GM18868 (cell line): ENCODE measurements around the gene TIA1.
A peak's percentile ranks its signal among the peaks of the same experiment; 100 is the strongest.
"Not testable (repeated sequence)": the region's sequence is repeated elsewhere in the genome, so short reads cannot be mapped to it uniquely, and the experiment has no call there.

Source experiments
- ATAC-seq: cut with Tn5 transposase; IDR thresholded peaks from one replicate; pipeline ENCODE4 v1.9.1; 2021; ENCODE audit warnings: mild to moderate bottlenecking, moderate library complexity; ENCODE audit not compliant: unreplicated experiment

Gene TIA1, protein sequence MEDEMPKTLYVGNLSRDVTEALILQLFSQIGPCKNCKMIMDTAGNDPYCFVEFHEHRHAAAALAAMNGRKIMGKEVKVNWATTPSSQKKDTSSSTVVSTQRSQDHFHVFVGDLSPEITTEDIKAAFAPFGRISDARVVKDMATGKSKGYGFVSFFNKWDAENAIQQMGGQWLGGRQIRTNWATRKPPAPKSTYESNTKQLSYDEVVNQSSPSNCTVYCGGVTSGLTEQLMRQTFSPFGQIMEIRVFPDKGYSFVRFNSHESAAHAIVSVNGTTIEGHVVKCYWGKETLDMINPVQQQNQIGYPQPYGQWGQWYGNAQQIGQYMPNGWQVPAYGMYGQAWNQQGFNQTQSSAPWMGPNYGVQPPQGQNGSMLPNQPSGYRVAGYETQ

DNA sequence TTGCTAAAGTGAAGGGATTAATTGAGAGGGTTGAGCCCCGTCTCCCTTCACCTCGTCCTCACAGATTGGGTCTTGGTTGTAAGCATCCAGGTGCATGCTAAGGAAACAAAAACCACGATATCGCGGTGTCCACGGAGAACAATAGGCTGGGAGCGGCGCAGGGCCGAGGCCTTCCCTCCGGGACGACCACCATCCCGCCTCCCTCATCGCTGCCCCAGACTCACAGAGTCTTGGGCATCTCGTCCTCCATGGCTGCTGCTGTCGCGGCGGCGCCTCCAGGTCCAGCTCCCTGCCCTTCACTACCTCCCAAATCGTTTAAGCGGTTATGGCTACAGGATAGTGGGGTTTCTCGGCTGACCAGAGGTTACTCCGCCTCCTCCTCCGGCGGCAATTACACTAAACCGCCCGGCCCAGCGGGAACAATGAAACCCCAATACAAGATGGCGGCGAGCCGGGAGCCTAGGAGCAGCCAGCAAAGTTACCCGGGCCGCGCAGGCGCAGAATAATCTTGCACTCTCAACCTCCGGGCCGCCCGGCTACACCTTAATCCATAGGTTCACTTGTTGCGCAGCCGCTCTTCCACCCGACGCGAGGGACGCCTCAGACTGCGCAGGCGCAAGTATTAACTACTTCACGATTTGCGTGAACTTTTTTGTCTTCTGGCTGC is at the start of gene TIA1:
Gene TIA1 (minus strand): TSS at position 448 of the 667 bp plus-strand sequence. CDS start 198 bp downstream, at position 250.
- peak; percentile 91 for ATAC-seq

DNA sequence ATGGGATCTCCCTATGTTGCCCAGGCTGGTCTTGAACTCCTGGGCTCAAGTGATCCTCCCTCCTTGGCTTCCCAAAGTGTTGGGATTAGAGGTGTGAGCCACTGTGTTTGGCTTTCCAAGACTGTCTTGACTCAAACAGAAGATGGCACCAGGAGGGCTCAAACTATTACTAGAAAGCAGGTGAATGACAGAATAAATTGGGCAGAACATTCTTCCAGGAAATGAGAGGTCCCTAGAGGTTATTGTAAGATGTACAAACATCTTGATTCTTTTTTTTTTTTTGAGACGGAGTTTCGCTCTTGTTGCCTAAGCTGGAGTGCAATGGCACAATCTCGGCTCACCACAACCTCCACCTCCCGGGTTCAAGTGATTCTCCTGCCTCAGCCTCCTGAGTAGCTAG is 49.4 kb upstream of the TIA1 start:
- ATAC-seq = not testable (repeated sequence)

DNA sequence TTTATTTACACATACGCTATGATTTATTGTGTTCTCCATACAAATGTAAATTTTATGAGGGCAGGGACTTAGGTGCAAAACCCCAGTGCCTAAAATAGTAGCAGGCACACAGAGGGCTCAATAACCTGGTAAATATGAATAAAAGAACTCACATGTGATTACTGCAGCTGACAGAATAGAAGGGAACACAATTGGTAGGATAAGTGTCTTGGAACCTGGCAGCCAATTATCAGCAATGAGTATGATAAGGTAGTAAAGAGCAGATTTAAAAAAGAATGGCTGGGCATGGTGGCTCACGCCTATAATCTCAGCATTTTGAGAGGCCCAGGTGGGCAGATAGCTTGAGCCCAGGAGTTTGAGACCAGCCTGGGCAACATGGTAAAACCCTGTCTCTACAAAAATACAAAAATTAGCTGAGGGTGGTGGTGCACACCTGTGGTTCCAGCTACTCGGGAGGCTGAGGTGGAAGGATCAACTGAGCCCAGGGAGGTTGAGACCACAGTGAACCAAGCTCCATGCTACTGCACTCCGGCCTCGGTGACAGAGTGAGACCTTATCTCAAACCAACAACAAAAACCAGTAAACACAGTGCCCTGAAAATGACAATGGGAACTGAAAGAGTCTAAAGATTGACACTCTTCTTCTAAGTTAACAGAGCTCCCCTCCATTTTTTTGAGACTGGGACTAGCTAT is 35.2 kb upstream of the TIA1 start:
- ATAC-seq = no peak

DNA sequence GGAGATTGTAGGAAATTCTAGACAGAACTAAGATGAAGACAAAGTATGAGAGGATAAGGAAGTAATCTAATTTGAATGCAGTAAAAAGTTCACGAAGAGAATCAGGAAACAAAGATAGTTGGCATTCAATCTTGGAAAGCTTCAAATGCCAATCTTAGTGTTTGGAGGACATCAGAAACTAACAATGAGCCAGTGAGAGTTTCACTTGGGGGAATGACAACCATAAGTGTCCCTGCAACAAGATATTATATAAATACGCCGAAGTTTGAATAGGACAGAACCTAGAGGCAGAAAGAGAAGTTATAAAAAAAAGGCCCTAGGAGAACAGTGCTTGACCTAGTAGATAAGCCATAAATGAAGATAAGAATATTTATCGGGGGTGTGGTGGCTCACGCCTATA is 34.0 kb upstream of the TIA1 start:
- ATAC-seq = no peak

DNA sequence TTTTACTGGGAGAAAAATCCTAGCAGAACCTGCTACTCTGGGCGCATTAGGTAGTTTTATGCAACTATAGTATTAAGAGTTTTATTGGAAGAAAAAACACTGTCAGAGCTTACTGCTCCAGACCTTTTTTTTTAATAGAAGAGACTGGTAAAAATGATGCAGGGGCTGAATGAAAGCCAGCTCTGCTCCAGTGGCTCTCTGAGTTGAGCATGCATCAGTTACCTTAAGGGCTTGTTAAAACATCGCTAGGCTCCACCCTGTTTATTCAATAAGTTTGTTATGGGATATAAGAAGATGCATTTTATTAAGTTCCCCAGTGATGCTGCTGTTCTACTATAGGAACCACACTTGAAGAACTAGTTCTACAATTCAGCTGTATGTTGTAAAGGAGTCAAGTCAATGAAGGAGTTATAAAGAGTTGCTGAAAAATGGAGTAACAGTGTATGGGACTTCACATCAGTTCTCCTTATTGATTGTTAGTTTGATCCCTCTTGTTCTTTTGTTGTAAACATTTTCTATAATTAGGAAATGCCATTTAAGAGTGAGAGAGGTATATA is 31.9 kb upstream of the TIA1 start:
- no peak for ATAC-seq

DNA sequence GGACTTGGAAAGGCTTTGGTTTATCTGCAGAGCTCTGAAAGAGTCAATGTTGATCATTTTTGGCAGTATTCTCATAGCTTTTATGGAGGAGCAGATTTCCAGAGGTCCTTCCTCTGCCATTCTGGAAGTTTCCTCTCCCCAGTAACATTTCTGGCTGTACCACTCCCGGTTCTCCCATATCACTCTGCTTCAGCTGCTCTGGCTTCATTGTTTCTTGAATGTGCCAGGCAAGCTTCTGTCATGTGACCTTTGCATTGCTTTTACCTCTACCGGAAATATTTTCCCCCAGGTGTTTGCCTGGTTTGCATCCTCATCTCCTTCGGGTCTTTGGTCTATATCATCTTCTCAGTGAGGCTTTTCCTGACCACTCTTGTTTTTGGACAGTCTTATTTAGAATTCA is 21.9 kb upstream of the TIA1 start:
- no peak for ATAC-seq

DNA sequence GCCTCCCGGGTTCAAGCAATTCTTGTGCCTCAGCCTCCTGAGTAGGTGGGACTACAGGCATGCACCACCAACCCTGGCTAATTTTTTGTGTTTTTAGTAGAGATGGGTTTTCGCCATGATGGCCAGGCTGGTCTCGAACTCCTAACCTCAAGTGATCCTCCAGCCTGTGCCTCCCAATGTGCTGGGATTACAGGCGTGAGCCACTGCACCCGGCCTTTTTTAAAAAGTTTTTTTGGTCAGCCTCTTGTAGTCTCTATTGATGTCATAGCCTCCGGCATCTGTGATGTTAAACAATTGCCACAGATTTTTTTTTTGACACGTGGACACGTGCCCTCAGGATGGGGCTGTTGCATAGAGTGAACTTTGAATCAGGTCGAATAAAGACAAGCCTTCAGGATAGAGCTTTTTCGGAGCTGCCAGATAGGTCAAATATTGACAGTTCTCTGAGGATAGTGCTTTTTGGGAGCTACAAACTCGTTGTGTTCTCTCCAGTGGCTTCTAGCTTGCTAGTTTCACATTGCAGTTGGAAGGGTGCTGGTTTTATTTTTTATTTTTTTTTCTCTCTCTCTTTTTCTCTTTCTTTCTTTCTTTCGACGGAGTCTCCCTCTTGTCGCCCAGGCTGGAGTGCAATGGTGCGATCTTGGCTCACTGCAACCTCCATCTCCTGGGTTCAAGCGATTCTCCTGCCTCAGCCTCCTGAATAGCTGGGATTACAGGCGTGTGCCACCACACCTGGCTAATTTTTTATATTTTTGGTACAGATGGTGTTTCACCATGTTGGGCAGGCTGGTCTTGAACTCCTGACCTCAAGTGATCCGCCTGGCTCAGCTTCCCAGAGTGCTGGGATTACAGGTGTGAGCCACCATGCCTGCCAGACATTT is 21.2 kb upstream of the TIA1 start:
- not testable (repeated sequence) for ATAC-seq

DNA sequence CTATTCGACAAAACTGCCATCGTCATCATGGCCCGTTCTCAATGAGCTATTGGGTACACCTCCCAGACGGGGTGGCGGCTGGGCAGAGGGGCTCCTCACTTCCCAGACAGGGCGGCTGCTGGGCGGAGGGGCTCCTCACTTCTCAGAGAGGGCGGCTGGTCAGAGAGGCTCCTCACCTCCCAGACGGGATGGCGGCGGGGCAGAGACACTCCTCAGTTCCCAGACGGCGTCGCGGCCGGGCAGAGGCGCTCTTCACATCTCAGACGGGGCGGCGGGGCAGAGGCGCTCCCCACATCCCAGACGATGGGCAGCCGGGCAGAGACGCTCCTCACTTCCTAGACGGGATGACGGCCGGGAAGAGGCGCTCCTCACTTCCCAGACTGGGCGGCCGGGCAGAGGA is 18.5 kb upstream of the TIA1 start:
- not testable (repeated sequence) for ATAC-seq

DNA sequence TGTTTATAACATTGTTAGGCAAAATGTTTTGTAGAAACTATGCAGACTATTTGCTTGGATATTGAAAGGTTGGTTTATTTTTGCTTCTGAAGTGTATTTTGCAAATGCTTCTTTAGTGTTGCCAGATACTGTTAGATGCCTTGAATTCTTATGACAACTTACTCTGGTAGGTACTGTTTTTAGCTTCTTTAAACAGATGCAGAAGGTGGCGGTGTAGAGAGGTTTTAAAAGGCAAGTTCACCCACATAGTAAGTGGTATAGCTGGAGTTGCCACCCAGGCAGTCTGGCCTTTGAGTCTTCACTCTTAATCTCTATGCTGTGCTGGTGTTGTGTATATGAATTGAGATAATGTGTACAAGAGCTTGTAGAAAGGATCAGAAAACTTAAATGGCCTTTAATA is 13.1 kb upstream of the TIA1 start:
- no peak for ATAC-seq

DNA sequence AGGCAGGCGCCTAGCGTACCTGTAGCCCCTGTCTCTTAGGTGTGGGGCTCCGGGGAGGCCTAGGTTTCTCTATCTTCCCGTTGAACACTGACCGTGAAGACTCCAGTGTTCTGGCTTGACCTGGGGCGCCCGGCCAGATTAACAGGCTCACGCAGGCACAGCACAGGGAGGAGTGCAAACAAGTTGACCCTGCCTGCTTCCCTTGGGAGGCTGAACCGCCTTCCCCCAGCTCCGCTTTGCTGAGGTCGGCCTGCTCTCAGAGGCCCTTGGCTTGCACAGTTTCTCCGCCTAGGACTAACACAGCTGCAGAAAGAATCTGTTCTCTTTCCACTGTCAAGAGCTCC is 10.1 kb upstream of the TIA1 start:
- ATAC-seq = no peak

DNA sequence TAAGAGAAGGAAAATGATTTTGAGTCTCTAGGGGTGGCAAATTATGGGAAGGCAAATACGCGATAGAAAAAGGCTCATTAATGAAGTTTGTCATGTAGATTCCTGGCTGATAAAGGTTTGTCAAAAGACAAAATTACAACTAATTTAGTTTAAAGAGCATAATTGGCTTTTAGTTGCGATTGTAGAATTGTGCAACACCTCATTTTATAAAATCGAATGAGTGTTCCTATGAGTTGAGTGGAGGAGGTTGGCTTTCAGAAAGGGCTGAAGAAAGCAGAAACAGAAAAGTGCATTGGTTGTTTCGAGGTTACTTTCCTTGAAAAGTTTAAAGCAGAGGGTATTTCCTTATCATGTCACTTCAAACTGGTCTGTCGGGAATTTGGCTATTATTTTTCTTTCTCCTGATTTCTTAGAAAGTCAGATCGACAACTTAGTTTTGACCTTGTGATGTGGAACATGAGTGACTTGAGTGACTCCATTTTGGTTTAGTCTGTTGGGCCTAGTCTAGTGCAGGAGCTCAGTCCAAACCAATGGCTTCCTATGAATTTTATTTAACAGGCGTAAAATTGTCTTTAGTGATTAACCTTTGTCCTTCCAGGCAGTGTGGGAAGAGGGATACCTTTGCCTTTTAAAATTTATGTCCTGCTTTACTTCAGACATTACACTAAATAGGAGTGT is 7.3 kb upstream of the TIA1 start:
- ATAC-seq = no peak

DNA sequence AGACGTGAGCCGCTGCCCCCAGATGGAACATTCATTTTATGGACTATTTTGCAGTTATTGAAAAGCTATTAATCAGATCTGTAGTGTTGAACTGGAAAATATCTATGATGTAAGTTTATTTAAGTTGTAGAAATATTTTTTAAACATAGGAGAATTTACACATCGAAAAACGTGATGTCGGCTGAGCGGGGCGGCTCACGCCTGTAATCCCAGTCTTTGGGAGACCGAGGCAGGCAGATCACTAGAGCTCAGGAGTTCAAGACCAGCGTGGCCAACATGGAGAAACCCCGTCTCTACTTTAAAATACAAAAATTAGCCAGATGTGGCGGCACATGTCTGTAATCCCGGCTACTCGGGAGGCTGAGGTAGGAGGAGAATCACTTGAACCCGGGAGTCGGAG is 2.0 kb upstream of the TIA1 start:
- ATAC-seq = no peak

DNA sequence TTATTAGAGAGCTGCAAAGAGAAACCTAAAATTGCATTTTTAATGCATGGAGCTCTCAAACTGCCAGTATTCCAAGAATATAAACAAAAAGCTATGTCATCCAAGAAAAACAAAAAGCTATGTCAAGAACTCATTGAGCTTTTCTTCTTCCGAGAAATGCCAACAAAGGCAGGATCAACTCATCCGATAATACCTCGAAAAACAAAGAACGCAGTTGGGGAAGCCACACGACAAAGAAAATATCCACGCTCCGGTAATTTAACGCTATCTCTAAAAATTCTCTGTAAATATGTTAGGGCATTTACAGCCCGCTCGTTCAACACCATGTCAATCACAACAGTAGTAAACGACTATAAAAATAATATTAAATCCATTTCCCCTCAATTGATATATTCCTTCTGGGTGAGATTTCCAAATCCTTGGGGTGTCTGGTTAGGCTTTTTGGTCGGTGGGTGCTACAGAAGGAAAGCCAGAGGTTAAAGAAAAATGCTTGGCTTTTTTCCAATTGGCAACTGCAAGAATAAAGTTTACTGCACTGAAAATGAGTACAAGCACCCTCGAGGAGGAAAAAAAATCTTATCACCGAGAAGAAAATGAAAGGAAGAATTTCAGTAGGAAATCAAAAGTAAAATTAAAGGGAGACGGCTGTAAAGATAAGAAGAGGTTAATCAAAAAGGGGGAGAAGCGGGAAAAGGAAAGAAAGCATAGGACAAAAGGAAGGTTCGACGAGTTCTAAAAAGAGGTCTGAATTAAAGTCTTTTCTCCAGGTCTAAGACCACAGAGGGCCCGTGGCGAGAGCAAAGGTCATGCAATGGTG is 856 bp downstream of the TIA1 start:
- ATAC-seq = no peak

DNA sequence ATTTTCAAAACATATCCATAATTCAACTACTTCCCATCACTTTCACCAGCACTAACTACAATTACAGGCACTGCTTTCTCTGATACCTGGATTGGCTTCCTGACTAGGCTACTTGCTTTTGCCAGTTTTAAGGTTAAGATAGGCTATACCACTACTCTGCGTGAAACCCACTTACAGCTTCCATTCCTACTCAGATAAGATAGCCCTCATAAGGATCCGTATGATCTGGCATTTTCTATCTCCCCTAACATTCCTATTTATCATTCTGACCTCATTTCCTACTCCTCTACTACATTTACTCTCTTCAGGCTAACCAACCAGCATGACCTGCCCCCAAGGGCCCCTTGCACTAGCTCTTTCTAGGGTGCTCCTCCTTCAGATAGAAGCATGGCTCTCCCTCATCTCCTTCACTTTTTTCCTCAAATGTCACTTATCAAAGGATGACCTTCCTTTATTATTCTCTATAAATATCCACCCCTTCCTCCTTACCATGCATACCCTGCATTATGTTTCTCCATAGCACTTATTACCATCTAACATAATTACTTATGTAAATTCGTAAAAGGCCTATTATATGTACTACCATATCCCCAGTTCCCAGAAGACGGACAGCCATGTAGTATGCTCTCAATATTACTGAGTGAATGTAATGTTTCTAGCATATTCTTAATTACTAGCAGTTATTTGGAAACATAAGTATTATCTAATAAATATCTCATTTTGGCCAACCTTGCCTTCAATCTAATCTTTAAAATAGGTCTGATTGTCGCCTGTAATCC is 4.4 kb downstream of the TIA1 start:
- ATAC-seq = no peak

DNA sequence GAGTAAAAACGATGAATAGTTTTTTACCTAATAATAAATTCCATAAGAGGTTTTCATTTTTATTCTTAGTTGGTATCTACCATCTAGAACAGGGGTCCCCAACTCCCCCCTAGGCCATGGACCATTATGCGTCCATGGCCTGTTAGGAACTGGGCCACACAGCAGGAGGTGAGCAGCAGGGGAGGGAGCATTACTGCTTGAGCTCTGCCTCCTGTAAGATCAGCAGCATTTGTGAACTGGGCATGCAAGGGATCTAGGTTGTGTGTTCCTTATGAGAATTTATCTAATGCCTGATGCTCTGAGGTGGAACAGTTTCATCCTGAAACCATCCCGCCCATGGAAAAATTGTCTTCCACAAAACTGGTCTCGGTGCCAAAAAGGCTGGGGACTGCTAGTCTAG is 5.9 kb downstream of the TIA1 start:
- no peak for ATAC-seq

DNA sequence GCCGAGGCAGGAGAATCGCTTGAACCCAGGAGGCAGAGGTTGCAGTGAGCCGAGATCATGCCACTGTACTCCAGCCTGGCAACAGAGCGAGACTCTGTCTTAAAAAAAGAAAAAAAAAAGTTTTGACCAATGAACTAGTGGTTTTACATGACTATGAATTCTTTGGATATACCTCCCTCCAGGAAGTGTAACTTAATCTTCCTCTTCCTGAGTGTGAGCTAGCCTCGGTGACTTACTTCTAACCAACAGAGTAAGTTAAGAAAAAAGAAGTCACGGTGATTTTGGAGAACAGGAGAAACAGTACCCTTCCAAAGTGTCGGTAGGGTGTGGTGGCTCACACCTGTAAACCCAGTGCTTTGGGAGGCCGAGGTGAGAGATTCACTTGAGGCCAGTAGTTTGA is 7.1 kb downstream of the TIA1 start:
- no peak for ATAC-seq

DNA sequence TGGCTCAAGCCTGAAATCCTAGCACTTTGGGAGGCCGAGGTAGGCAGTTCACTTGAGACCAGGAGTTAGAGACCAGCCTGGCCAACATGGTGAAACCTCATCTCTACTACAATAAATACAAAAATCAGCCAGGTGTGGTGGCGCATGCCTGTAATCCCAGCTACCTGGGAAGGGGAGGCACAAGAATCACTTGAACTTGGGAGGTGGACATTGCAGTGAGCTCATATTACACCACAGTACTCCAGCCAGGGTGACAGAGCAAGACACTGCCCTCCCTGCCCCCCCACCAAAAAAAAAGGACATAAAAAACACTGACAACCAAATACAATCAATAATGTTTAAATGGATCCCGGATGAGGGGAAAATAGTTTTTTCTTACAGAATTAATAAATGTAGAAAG is 7.8 kb downstream of the TIA1 start:
- no peak for ATAC-seq

DNA sequence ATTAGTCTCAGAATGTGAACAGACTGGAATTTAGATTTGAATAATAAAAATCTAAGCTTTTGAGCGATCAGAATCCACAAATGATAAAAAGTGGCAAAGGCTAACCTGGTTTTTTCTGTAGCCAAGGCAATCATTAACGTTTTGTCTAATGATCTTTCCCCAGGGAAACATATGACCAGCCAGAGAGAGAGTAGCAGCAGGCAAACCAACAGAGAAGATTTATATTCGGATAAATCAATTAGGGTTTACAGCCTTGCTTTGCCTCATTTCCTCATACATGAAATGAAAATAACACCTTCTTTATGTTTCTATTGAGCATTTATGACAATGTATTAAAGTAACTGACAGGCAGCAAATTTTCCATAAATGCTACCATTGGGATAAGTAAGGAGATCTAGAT is 14.5 kb downstream of the TIA1 start:
- ATAC-seq = no peak

DNA sequence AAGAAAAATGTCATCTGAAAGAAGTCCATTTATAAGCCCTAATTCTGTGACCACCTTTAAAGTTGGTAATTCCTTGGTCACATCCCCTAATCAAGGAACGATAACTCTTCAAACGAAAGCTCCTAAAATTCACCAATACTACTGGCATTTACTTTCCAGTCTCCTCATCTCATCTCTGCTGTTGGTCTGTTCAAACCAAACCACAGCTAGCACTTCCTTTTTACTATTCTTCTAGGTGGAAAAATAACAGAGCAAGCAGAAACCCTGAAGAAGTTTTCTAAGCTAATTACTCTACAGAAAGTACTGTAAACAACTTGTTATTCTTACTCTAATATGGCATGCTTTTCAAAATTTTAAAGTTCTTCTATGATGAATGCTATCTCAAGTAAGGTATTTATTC is 21.6 kb downstream of the TIA1 start:
- no peak for ATAC-seq
